ENCODE results near the gene ARID5B. TPM values are rescaled to one million over a fixed set of nuclear protein-coding genes. Genes with fewer than 3 reads are reported as not detected.

Gene ARID5B
- total RNA-seq, 1 donor from 2014 or later, result 1.1 TPM

DNA sequence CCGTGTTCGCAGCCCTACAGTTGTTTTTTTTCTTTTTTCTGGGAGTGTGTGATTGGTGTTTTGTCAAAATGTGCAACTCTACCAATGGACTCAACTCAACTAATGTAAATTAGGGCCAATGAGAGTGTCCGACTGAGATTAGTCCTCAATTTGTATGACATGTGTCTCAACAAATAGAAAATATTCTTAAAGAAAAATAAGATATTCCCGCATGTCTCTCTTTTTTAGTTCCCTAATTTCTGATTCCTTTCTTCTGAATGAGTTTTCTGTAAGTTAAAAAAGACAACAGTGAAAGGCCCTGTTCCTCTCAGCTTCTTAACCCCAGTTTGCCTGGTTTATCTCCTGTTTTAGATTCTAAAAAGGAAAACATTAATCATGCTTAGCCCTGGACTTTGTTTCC, 61.5 kb downstream of the ARID5B start:
- no peak overlapping the region for H3K4me3 Mint-ChIP-seq (ENCODE audit: unreplicated experiment)

DNA sequence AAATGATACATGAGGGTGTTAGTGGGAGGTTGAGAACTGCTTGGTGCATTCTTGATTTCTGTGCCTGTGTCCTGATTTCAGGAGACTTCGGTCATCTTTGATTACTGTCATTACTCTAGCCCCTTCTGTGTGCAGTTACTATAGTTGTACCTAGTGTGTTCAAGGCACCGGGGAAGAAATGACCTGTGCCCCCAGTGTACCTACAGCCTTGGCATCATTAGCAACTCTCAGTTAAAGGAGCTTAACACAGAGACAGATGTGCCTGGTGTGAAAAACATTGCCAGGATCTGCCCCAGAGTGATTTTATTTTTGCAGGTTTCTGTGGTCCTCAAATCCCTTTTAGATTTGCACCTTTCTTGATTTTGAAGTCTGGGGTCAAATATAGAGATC, 62.2 kb downstream of the ARID5B start:
- H3K9me3 Mint-ChIP-seq (ENCODE audit: unreplicated experiment), result no peaks in the 10 kb centered on the region

More for the DNA sequence above, 61.5 kb downstream of the ARID5B start:
- Mint-ChIP-seq H3K9me3 (ENCODE audit: unreplicated experiment) (no peaks in the 10 kb centered on the region), H3K36me3 (ENCODE audit: unreplicated experiment) (no peaks in the 10 kb centered on the region), H3K4me1 (ENCODE audit: low read depth, unreplicated experiment) (peaks cover 8% of the 10 kb centered on the region), H3K27me3 (ENCODE audit: unreplicated experiment) (no peaks in the 10 kb centered on the region), H3K27ac (ENCODE audit: unreplicated experiment) (no peak overlapping the region)
- no peak for TF ChIP-seq CTCF (IDR thresholded peaks at IDR 0.05; ENCODE audit: partially characterized antibody, unreplicated experiment)
- no peak for DNase-seq

GRCh38 chr10:61964059-61964709, 62.7 kb downstream of the ARID5B start:
- Mint-ChIP-seq H3K4me1 (ENCODE audit: low read depth, unreplicated experiment) (peaks cover 19% of the 10 kb centered on the region), H3K36me3 (ENCODE audit: unreplicated experiment) (no peaks in the 10 kb centered on the region), H3K27me3 (ENCODE audit: unreplicated experiment) (no peaks in the 10 kb centered on the region), H3K4me3 (ENCODE audit: unreplicated experiment) (no peak overlapping the region), H3K9me3 (ENCODE audit: unreplicated experiment) (no peaks in the 10 kb centered on the region), H3K27ac (ENCODE audit: unreplicated experiment) (no peak overlapping the region)
- no peak for TF ChIP-seq CTCF (IDR thresholded peaks at IDR 0.05; ENCODE audit: partially characterized antibody, unreplicated experiment)
- no peak for DNase-seq

More for the DNA sequence above, 62.2 kb downstream of the ARID5B start:
- DNase-seq, result no peak
- H3K4me1 Mint-ChIP-seq (ENCODE audit: low read depth, unreplicated experiment), result peaks cover 15% of the 10 kb centered on the region
- H3K27me3 Mint-ChIP-seq (ENCODE audit: unreplicated experiment), result no peaks in the 10 kb centered on the region
- no peak overlapping the region for H3K4me3 Mint-ChIP-seq (ENCODE audit: unreplicated experiment)
- no peaks in the 10 kb centered on the region for H3K36me3 Mint-ChIP-seq (ENCODE audit: unreplicated experiment)
- no peak for TF ChIP-seq CTCF (IDR thresholded peaks at IDR 0.05; ENCODE audit: partially characterized antibody, unreplicated experiment)
- H3K27ac Mint-ChIP-seq (ENCODE audit: unreplicated experiment), result no peak overlapping the region

DNA sequence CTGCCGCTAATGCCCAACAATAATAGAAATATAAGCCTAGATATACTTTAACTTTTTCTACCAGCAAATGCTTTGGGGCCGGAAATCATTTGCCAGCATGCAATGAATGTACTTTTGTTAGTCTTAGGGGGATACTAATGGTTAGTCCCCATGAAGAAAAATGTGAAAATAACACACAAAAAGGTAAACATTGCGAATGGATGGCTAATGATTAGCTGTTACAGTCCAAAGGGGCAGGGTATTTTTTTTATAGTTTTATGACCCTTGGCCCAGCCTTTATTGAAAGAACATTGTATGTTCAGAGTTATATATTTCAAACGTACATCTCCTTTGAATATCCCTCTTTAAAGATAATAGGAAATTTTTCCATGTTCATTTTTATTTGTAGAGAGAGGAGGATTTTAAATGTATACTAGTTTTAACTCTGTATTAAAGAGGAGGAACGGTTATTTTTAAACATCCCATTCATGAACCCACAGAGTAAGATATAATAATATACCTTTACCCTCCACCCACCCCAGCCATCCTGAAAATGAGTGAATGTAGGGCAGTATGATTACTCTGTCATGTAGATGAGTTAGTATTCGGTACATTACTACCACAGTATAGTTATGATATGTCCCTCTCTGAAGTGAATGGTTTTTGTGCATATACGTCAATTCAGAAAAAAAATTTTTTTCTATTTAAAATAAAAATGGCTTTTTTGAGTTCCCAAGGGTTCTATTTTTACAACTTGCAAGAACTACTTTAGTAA, 63.6 kb downstream of the ARID5B start:
- no peaks in the 10 kb centered on the region for H3K36me3 Mint-ChIP-seq (ENCODE audit: unreplicated experiment)

More for the DNA sequence above, 63.6 kb downstream of the ARID5B start:
- no peaks in the 10 kb centered on the region for H3K9me3 Mint-ChIP-seq (ENCODE audit: unreplicated experiment)
- H3K4me1 Mint-ChIP-seq (ENCODE audit: low read depth, unreplicated experiment), result peaks cover 19% of the 10 kb centered on the region
- H3K4me3 Mint-ChIP-seq (ENCODE audit: unreplicated experiment), result no peak overlapping the region
- no peak overlapping the region for H3K27ac Mint-ChIP-seq (ENCODE audit: unreplicated experiment)
- TF ChIP-seq CTCF (IDR thresholded peaks at IDR 0.05; ENCODE audit: partially characterized antibody, unreplicated experiment), result no peak
- DNase-seq, result no peak
- H3K27me3 Mint-ChIP-seq (ENCODE audit: unreplicated experiment), result no peaks in the 10 kb centered on the region

Data from glutamatergic neuron (in vitro differentiated cells).